GM12872 (cell line): Measurements from ENCODE around the gene LCOR.

Experiments used
- TF ChIP-seq, protein P1 (sequence below): IDR thresholded peaks from 3 replicates; pipeline ENCODE4 v1.5.1; 2011; ENCODE audit warnings: low read depth, mild to moderate bottlenecking, low read length, moderate library complexity; ENCODE audit not compliant: insufficient read depth

Gene LCOR

DNA sequence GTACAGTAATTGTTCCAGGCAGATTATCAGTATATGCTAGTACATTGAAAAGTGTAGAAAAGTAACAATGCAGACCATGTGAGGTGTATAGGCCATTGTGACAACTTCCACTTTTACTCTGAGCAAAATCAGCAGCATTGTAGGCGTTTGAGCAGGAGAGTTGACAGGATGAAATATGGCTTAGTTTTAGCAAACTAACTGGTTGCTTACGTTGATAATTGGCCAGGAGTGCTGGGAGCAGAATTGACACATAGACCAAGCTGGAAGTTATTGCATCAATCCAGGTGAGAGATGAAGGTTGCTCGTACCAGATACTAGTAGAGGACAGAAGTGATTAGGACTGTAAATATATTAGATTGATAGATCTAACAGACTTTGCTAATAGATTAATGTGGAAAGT lies 46.0 kb downstream of the LCOR start:
- TF ChIP-seq, protein P1, sequence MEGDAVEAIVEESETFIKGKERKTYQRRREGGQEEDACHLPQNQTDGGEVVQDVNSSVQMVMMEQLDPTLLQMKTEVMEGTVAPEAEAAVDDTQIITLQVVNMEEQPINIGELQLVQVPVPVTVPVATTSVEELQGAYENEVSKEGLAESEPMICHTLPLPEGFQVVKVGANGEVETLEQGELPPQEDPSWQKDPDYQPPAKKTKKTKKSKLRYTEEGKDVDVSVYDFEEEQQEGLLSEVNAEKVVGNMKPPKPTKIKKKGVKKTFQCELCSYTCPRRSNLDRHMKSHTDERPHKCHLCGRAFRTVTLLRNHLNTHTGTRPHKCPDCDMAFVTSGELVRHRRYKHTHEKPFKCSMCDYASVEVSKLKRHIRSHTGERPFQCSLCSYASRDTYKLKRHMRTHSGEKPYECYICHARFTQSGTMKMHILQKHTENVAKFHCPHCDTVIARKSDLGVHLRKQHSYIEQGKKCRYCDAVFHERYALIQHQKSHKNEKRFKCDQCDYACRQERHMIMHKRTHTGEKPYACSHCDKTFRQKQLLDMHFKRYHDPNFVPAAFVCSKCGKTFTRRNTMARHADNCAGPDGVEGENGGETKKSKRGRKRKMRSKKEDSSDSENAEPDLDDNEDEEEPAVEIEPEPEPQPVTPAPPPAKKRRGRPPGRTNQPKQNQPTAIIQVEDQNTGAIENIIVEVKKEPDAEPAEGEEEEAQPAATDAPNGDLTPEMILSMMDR = no peak

DNA sequence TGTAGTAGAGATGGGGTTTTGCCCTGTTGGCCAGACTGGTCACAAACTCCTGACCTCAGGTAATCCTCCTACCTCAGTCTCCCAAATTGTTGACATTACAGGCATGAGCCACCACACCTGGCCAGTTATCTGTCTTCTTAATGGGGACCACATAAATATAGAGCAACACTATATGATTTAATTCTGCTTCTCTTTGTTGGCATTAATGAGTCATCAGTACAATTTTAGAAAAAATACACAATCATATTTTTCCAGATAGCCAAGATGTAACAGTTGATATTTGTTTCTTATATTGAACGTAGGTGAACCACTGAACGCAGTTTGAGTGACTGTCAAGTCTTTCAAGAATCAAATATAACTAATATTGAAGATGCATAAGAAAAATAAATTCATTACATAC lies 48.5 kb downstream of the LCOR start:
- TF ChIP-seq, protein P1 = no peak

DNA sequence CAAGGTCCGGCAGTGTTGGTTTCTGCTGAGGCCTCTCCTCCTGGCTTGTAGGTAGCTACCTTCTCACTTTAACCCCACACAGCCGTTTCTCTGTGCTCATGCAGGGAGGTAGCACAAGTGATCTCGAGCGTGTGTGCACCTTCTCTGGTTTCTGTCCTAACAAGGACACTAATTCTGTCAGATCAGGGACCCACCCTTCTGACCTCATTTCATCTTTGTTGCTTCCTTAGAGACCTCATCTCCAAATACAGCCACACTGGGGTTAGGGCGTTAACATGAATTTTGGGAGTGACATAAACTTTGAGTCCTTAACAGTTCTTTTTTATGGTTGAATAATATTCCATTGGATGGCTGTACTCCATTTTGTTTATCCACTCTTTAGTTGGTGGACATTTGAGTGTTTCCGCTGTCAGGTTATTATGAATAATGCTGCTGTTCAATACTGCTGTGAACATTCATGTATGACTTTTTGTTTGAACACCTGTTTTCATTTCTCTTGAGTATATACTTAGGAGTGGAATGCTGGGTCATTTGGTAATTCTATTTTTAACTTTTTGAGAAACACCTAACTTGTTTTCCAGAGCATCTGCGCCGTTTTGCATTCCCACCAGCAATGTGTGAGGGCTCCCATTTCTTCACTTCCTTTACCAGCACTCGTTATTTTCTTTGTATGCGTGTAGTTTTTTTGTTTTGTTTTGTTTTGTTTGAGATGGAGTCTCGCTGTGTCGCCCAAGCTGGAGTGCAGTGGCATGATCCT lies 57.5 kb downstream of the LCOR start:
- TF ChIP-seq, protein P1 = no peak

DNA sequence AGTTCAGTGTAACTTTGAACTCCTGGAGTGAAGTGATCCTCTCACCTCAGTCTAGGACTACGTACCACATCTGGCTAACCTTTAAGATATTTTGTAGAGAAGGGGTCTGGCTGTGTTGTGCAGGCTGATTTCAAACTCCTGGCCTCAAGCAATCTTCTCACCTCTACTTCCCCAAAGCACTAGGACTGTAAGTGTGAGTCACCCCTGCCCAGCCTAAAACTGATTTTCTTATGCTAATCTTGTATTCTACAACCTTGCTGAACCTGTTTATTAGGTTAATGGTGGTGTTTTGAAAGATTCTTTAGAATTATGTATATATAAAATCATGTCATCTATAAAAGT lies 58.0 kb downstream of the LCOR start:
- TF ChIP-seq, protein P1 = no peak

DNA sequence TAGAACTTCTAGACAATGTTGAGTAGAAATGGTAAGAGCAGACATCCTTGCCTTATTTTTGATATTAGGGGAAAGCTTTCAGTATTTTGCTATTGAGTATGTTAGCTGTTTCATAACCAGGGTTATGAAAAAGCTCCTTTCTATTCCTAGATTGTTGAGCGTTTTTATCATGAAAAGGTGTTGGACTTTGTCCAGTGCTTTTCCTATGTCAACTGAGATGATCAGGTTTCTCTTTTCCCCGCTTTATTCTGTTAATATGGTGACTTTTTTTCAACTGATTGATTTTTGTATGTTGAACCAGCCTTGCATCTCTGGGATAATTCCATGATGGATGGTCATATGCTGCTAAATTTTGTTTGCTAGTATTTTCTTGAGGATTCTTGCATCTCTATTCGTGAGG lies 58.5 kb downstream of the LCOR start:
- TF ChIP-seq, protein P1 = no peak

DNA sequence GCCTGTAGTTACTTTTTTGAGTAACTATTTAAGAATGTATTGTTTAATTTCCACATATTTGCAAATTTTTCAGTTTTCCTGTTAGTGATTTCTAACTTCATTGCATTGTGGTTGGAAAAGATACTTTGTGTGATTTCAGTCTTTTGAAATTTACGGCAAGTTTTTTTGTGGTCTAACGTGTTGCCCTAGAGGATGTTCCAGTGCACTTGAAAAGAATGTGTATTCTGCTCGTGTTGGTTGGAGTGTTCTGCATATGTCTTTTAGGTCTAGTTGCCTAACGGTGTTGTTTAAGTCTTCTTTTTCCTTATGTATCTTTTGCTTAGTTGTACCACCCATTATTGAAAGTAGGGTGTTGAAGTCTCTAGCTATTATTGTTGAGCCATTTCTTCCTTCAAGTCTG lies 59.7 kb downstream of the LCOR start:
- TF ChIP-seq, protein P1 = no peak

DNA sequence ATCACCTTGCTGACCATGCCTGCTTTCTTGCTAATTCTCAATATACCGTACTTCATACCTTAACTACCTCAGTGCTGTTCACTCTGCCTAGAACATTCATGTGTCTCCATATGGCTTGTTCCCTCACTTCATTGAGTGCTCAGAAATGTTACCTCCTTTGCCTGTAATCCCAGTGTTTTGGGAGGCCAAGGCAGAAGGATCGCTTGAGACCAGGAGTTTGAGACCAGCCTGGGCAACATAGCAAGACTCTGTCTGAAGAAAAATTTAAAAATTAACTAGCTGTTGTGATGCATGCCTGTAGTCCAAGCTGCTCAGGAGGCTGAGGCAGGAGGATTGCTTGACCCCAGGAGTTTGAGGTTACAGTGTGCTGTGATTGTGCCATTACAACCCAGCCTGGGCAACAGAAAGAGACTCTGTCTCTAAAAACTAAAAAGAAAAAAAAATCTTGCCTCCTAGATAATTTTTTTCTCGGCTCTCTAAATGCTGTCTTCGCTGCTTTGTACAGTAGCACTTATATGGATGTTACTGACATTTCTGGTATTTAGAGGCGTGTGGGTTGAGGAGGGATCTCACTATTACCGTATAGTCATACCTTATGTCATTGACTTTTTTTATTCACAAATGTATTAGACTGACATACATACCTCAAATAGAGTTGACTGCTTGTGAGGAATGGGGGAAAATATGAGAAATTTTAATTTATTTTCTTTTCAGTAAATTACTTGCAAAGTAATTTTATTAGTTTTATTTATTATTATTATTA lies 63.7 kb downstream of the LCOR start:
- TF ChIP-seq, protein P1 = no peak
